ENCODE data around the gene L3MBTL4.

The L3MBTL4 gene

DNA sequence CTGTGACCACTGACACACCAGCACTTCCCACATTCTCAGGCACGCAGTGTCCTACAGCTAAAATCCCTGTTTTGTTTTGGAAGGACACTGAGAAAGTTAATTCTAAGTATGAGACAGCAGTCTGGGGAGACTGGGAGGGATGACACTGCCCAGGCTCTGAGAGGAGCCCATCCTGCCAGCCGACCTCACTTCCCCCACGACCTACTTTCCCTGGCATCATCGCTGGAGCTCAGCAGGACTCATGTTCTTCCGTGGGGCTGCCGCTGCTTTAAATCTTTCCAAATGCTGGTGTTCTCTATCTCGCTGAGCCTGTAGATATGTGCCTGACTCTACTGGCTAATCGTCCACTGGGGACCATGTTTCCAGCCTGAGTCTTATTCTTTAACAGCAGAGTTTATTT is 450.6 kb downstream of the L3MBTL4 start:
- H3K4me3 ChIP-seq (ENCODE audit: low read depth, low read length), result no peak overlapping the region
- TF ChIP-seq, protein P1, sequence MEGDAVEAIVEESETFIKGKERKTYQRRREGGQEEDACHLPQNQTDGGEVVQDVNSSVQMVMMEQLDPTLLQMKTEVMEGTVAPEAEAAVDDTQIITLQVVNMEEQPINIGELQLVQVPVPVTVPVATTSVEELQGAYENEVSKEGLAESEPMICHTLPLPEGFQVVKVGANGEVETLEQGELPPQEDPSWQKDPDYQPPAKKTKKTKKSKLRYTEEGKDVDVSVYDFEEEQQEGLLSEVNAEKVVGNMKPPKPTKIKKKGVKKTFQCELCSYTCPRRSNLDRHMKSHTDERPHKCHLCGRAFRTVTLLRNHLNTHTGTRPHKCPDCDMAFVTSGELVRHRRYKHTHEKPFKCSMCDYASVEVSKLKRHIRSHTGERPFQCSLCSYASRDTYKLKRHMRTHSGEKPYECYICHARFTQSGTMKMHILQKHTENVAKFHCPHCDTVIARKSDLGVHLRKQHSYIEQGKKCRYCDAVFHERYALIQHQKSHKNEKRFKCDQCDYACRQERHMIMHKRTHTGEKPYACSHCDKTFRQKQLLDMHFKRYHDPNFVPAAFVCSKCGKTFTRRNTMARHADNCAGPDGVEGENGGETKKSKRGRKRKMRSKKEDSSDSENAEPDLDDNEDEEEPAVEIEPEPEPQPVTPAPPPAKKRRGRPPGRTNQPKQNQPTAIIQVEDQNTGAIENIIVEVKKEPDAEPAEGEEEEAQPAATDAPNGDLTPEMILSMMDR (IDR thresholded peaks at IDR 0.05; ENCODE audit: low read depth, low read length, missing control alignments), result no peak
- DNase-seq (ENCODE audit: low read depth), result no peak

GRCh38 chr18:5963267-5963666 is 451.4 kb downstream of the L3MBTL4 start:
- TF ChIP-seq, protein P1 (IDR thresholded peaks at IDR 0.05; ENCODE audit: low read depth, low read length, missing control alignments), result no peak
- no peak overlapping the region for H3K4me3 ChIP-seq (ENCODE audit: low read depth, low read length)
- no peak for DNase-seq (ENCODE audit: low read depth)

- DNase-seq (ENCODE audit: low read depth), result no peak
- TF ChIP-seq, protein P1 (IDR thresholded peaks at IDR 0.05; ENCODE audit: low read depth, low read length, missing control alignments), result no peak
- no peak overlapping the region for H3K4me3 ChIP-seq (ENCODE audit: low read depth, low read length)
Measured at GRCh38 chr18:5962362-5962761, 452.3 kb downstream of the L3MBTL4 start.

- DNase-seq (ENCODE audit: low read depth), result no peak
- TF ChIP-seq, protein P1 (IDR thresholded peaks at IDR 0.05; ENCODE audit: low read depth, low read length, missing control alignments), result no peak
- no peak overlapping the region for H3K4me3 ChIP-seq (ENCODE audit: low read depth, low read length)
Measured at GRCh38 chr18:5961828-5962150, 452.9 kb downstream of the L3MBTL4 start.

GRCh38 chr18:5961097-5961827 is 453.4 kb downstream of the L3MBTL4 start:
- TF ChIP-seq, protein P1 (IDR thresholded peaks at IDR 0.05; ENCODE audit: low read depth, low read length, missing control alignments), result no peak
- DNase-seq (ENCODE audit: low read depth), result no peak
- no peak overlapping the region for H3K4me3 ChIP-seq (ENCODE audit: low read depth, low read length)

DNA sequence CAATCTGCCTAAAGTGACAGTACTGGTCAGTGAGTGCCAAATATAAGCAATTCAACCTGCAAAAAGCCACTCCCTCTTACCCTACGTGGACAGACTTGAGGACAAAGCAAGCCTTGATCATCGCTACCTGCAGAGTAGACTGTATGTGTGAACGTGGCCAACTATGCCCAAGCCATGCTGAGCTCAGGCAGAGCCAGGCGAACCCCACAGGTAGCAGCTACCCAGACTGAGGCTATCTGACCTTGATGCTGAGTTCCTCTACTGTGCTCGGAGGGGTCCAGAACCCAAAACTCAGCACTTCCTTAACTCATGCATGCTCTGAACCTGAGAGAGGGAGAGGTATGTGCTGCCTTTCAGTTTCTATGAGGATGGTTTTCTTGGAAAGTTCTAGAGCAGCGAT is 455.9 kb downstream of the L3MBTL4 start:
- no peak for DNase-seq (ENCODE audit: low read depth)
- H3K4me3 ChIP-seq (ENCODE audit: low read depth, low read length), result no peak overlapping the region
- TF ChIP-seq, protein P1 (IDR thresholded peaks at IDR 0.05; ENCODE audit: low read depth, low read length, missing control alignments), result no peak

DNA sequence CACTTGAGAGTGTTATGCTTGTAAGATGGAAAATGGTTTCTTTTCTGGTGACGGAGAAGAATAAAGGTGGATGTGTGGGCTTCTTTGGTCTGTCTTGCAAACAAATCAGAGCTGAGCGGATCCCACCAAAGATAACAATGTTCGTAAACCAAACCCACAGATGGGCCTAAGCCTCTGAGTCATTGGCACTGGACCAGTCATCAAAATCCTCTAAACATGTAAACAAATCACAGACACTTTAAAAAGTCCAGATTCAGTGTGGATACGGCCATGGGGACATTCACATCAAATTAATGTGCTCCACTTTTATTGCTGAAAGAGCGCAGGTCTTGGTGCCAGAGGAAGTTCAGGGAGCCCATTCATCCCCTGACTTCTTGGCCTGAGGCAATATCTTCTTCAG is 458.9 kb downstream of the L3MBTL4 start:
- DNase-seq (ENCODE audit: low read depth), result no peak
- no peak overlapping the region for H3K4me3 ChIP-seq (ENCODE audit: low read depth, low read length)
- TF ChIP-seq, protein P1 (IDR thresholded peaks at IDR 0.05; ENCODE audit: low read depth, low read length, missing control alignments), result no peak

Data from GM12864 (cell line).